Keratinocyte (primary cell): ENCODE data around the gene OMP.

Source experiments
- CTCF ChIP-seq, 3 experiments: IDR thresholded peaks in 1 of 3; conservative IDR thresholded peaks in 1 of 3; optimal IDR thresholded peaks in 1 of 3; 2 replicates in 2 of 3; 3 replicates in 1 of 3; pipeline versions ENCODE3 to v1.5.1; 2011; ENCODE audit warnings: low read length in 3 of 3, mild to moderate bottlenecking in 3 of 3, moderate library complexity in 2 of 3, control low read depth in 1 of 3, inconsistent platforms in 1 of 3; ENCODE audit not compliant: insufficient read depth in 2 of 3; ENCODE audit errors: extremely low read depth in 1 of 3
- EZH2 ChIP-seq: IDR thresholded peaks from one replicate; pipeline ENCODE4 v1.6.1; 2012; ENCODE audit warnings: inconsistent platforms, mild to moderate bottlenecking, low read length, moderate library complexity

GRCh38 chr11:77092382-77092781 lies 10.3 kb upstream of the OMP start:
- TF ChIP-seq CTCF (optimal IDR thresholded peaks at IDR 0.05 in 1 of 3, IDR thresholded peaks at IDR 0.05 in 1 of 3, conservative IDR thresholded peaks at IDR 0.05 in 1 of 3; ENCODE audit: extremely low read depth in 1 of 3, insufficient read depth in 2 of 3, low read length in 3 of 3), result no peak
- TF ChIP-seq EZH2, result no peak
